Karpas-422 (cell line): Measurements from ENCODE around the gene HIGD1B. TPM values are rescaled to one million over a fixed set of nuclear protein-coding genes. Genes with fewer than 3 reads are reported as not detected.

ENCODE experiments used
- DNase-seq: peaks from one replicate; pipeline ENCODE4 v3.0.0-alpha.2; 2015
- H2AFZ ChIP-seq: fragments of 200-600 bp; sonication (generic); 2 replicates; pipeline ENCODE4 v1.6.1; 2014; ENCODE audit warnings: antibody characterized with exemption, low read length, mixed read lengths
- H3K27ac ChIP-seq: fragments of 200-600 bp; sonication (generic); 2 replicates; pipeline ENCODE4 v1.5.1; 2014; ENCODE audit warnings: mild to moderate bottlenecking, low read length, moderate library complexity
- H3K27me3 ChIP-seq: fragments of 200-600 bp; sonication (generic); 2 replicates; pipeline ENCODE4 v1.6.1; 2014; ENCODE audit warnings: low read length, mixed read lengths
- H3K36me3 ChIP-seq: fragments of 200-600 bp; sonication (generic); 2 replicates; pipeline ENCODE4 v1.6.1; 2014; ENCODE audit warnings: low read length, mixed read lengths; ENCODE audit not compliant: insufficient read depth
- H3K4me1 ChIP-seq: fragments of 200-600 bp; sonication (generic); 2 replicates; pipeline ENCODE4 v1.6.1; 2014; ENCODE audit warnings: mild to moderate bottlenecking, low read length, mixed read lengths
- H3K4me2 ChIP-seq: fragments of 200-600 bp; sonication (generic); 2 replicates; pipeline ENCODE4 v1.6.1; 2014; ENCODE audit warnings: low read length, low read depth, mild to moderate bottlenecking; ENCODE audit not compliant: poor library complexity, severe bottlenecking
- H3K4me3 ChIP-seq: fragments of 200-600 bp; sonication (generic); 2 replicates; pipeline ENCODE4 v1.5.1; 2014; ENCODE audit warnings: mild to moderate bottlenecking, antibody characterized with exemption, low read length, mixed read lengths
- H3K79me2 ChIP-seq: fragments of 200-600 bp; sonication (generic); 2 replicates; pipeline ENCODE4 v1.6.1; 2014; ENCODE audit warnings: mild to moderate bottlenecking, low read length, mixed read lengths
- H3K9ac ChIP-seq: fragments of 200-600 bp; sonication (generic); 2 replicates; pipeline ENCODE4 v1.6.0; 2014; ENCODE audit warnings: low read length
- H3K9me2 ChIP-seq: fragments of 200-600 bp; sonication (generic), shearing (Covaris generic); replicated peaks from 2 replicates; pipeline ENCODE4 v1.6.0; 2014; ENCODE audit warnings: mild to moderate bottlenecking, low read length, moderate library complexity; ENCODE audit not compliant: insufficient read depth
- H3K9me3 ChIP-seq: fragments of 300-700, 200-600 bp; sonication (generic); 2 replicates; pipeline ENCODE4 v1.6.1; 2014; ENCODE audit warnings: low read length, mixed read lengths
- H4K20me1 ChIP-seq: fragments of 200-600 bp; sonication (generic); 2 replicates; pipeline ENCODE4 v1.6.1; 2014; ENCODE audit warnings: mild to moderate bottlenecking, antibody characterized with exemption, low read length, low read depth; ENCODE audit not compliant: insufficient read depth
- total RNA-seq: library from RNA; depleted of rRNA; stranded (reverse); fragments of >200 nt; shearing (Covaris generic); gene quantifications from 2 replicates; pipeline ENCODE4 v1.2.3, GENCODE V29; 2014; ENCODE audit warnings: low replicate concordance

HIGD1B gene
- total RNA-seq, 1 experiment from 2014 or later: not detected

DNA sequence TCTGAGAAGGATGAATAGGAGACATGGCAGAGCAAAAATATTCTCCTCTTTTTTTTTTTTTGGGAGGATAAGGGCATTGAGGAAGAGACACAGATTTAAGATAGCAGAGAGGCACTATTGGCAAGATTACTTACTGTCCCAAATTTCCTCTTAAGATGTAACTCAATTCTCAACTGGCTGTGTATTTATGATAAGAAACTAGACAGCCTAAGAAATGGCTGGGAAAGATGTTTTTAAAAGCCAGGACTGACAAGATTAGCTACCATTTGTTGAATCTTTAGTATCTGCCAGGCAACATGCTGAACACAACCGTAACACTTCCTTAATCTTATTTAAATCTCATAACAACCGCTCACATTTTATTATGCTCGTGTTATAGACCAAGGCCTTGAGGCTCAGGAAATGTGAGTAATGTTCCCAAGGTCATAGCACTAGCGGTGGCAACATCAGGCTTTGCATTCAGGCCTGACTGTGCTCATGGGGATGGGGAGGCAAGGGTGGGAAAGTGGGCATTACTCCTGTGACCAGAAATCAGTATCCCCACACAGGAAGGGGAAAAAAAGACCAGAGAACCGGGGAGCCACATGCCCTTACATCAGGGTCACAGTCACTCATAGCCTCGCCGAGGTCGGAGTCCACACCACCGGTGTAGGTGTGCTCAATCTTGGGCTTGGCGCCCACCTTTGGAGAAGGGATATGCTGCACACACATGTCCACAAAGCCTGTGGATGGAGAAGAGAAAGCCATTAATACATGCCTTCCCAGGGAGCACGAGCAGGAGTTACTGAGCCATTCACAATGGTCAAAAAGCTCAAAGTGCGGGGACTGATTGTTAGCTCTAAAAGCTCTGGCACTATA, 15.6 kb downstream of the HIGD1B start:
- Histone ChIP-seq H3K27me3 (no peaks in the 10 kb centered on the region), H2AFZ (no peak overlapping the region), H3K4me2 (no peak overlapping the region), H3K79me2 (no peaks in the 10 kb centered on the region), H3K9me3 (no peaks in the 10 kb centered on the region), H3K27ac (no peak overlapping the region), H3K4me1 (no peaks in the 10 kb centered on the region), H3K9ac (no peak overlapping the region), H3K9me2 (no peaks in the 10 kb centered on the region), H4K20me1 (0 out of 2 replicates have a peak, but pooled peaks cover 5% of the 10 kb centered on the region), H3K36me3 (peaks cover 41% of the 10 kb centered on the region), H3K4me3 (no peak overlapping the region)
- DNase-seq: no peak

GRCh38 chr17:44864831-44865230, 17.1 kb downstream of the HIGD1B start:
- H3K4me3 ChIP-seq: no peak overlapping the region
- DNase-seq: no peak
- H4K20me1 ChIP-seq: 0 out of 2 replicates have a peak, but pooled peaks cover 5% of the 10 kb centered on the region
- H3K27me3 ChIP-seq: no peaks in the 10 kb centered on the region
- no peak overlapping the region for H3K9ac ChIP-seq
- no peaks in the 10 kb centered on the region for H3K9me3 ChIP-seq
- no peaks in the 10 kb centered on the region for H3K79me2 ChIP-seq
- H2AFZ ChIP-seq: no peak overlapping the region
- H3K36me3 ChIP-seq: peaks cover 33% of the 10 kb centered on the region
- H3K4me1 ChIP-seq: no peaks in the 10 kb centered on the region
- no peak overlapping the region for H3K4me2 ChIP-seq
- H3K27ac ChIP-seq: no peak overlapping the region
- H3K9me2 ChIP-seq: no peaks in the 10 kb centered on the region

DNA sequence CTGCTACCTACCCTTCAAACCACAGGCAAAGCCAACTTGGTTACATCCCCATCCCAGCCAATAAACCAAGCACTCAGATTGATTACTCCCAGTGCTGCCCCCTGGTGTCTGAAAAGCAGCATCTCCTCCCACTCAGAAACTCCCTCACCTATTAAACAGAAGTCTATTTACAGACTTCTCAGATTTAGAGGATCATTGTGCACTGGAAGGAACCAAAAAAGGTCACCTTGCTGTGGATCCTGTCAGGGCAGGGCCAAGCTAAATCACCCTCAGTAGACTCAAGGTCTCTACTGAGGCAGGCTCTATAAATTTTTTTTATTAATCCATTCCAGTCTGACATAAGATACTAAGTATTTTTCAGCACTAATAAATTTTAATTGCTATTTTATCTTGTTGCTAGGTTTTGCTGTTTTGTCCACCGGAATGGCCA, 17.6 kb downstream of the HIGD1B start:
- no peaks in the 10 kb centered on the region for H3K9me3 ChIP-seq
- H3K36me3 ChIP-seq: peaks cover 32% of the 10 kb centered on the region
- no peak overlapping the region for H3K27ac ChIP-seq
- H3K9me2 ChIP-seq: no peaks in the 10 kb centered on the region
- H3K9ac ChIP-seq: no peak overlapping the region
- H3K27me3 ChIP-seq: no peaks in the 10 kb centered on the region
- H4K20me1 ChIP-seq: 0 out of 2 replicates have a peak, but pooled peaks cover 5% of the 10 kb centered on the region
- no peaks in the 10 kb centered on the region for H3K79me2 ChIP-seq
- peak; percentile 86 for DNase-seq
- no peaks in the 10 kb centered on the region for H3K4me1 ChIP-seq
- H3K4me2 ChIP-seq: no peak overlapping the region
- no peak overlapping the region for H3K4me3 ChIP-seq
- H2AFZ ChIP-seq: no peak overlapping the region

GRCh38 chr17:44865931-44866330, 18.2 kb downstream of the HIGD1B start:
- no peak overlapping the region for H3K4me2 ChIP-seq
- H3K79me2 ChIP-seq: no peaks in the 10 kb centered on the region
- no peaks in the 10 kb centered on the region for H3K9me3 ChIP-seq
- H3K9me2 ChIP-seq: no peaks in the 10 kb centered on the region
- no peak overlapping the region for H3K4me3 ChIP-seq
- no peak overlapping the region for H3K27ac ChIP-seq
- H3K27me3 ChIP-seq: no peaks in the 10 kb centered on the region
- peaks cover 29% of the 10 kb centered on the region for H3K36me3 ChIP-seq
- no peak for DNase-seq
- H4K20me1 ChIP-seq: 0 out of 2 replicates have a peak, but pooled peaks cover 5% of the 10 kb centered on the region
- H3K4me1 ChIP-seq: no peaks in the 10 kb centered on the region
- H2AFZ ChIP-seq: no peak overlapping the region
- no peak overlapping the region for H3K9ac ChIP-seq

DNA sequence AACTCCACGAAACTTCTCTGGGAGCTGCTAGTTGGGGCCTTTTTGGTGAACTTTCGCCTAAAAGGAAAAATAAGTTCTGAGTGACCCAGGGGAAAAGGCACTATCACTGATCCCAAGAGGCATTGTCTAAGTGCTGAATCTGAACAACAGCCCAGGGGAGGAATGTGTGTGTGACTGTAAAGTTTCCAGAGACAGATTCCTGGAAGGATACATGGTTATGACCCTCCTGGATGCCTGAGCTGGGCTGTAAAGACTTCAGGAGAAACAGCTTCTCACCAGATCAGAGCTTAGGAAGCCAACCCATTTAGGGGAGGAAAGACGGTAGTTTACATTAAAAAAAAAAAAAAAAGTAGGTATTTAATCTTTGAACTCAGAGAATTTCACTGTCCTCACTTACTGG, 20.2 kb downstream of the HIGD1B start:
- no peaks in the 10 kb centered on the region for H3K4me1 ChIP-seq
- no peaks in the 10 kb centered on the region for H3K9me3 ChIP-seq
- no peaks in the 10 kb centered on the region for H3K79me2 ChIP-seq
- H4K20me1 ChIP-seq: 0 out of 2 replicates have a peak, but pooled peaks cover 5% of the 10 kb centered on the region
- DNase-seq: no peak
- H2AFZ ChIP-seq: no peak overlapping the region
- no peak overlapping the region for H3K9ac ChIP-seq
- no peak overlapping the region for H3K4me3 ChIP-seq
- peaks cover 35% of the 10 kb centered on the region for H3K36me3 ChIP-seq
- H3K27me3 ChIP-seq: no peaks in the 10 kb centered on the region
- H3K9me2 ChIP-seq: no peaks in the 10 kb centered on the region
- no peak overlapping the region for H3K27ac ChIP-seq
- no peak overlapping the region for H3K4me2 ChIP-seq

- H2AFZ ChIP-seq: no peak overlapping the region
- H4K20me1 ChIP-seq: no peaks in the 10 kb centered on the region
- no peak overlapping the region for H3K9ac ChIP-seq
- H3K27ac ChIP-seq: no peak overlapping the region
- H3K36me3 ChIP-seq: peaks cover 35% of the 10 kb centered on the region; the same call in 1 of the 2 replicates
- H3K79me2 ChIP-seq: no peaks in the 10 kb centered on the region
- no peaks in the 10 kb centered on the region for H3K9me3 ChIP-seq
- no peak overlapping the region for H3K4me2 ChIP-seq
- no peaks in the 10 kb centered on the region for H3K4me1 ChIP-seq
- no peaks in the 10 kb centered on the region for H3K27me3 ChIP-seq
- no peaks in the 10 kb centered on the region for H3K9me2 ChIP-seq
- H3K4me3 ChIP-seq: no peak overlapping the region
- no peak for DNase-seq
Observed at GRCh38 chr17:44871556-44871955, 23.9 kb downstream of the HIGD1B start.

- H3K4me3 ChIP-seq: no peak overlapping the region
- H3K9me3 ChIP-seq: no peaks in the 10 kb centered on the region
- H3K27me3 ChIP-seq: no peaks in the 10 kb centered on the region
- H3K4me2 ChIP-seq: no peak overlapping the region
- no peak overlapping the region for H3K27ac ChIP-seq
- H3K9ac ChIP-seq: no peak overlapping the region
- no peaks in the 10 kb centered on the region for H3K4me1 ChIP-seq
- no peaks in the 10 kb centered on the region for H3K79me2 ChIP-seq
- no peak for DNase-seq
- no peaks in the 10 kb centered on the region for H4K20me1 ChIP-seq
- no peaks in the 10 kb centered on the region for H3K9me2 ChIP-seq
- no peak overlapping the region for H2AFZ ChIP-seq
- peaks cover 37% of the 10 kb centered on the region; the same call in 1 of the 2 replicates for H3K36me3 ChIP-seq
Observed at GRCh38 chr17:44872131-44872768, 24.6 kb downstream of the HIGD1B start.

- Histone ChIP-seq H3K4me3 (no peak overlapping the region), H3K36me3 (peaks cover 45% of the 10 kb centered on the region; the same call in 1 of the 2 replicates), H3K27ac (no peak overlapping the region), H3K4me2 (no peak overlapping the region), H3K9me2 (no peaks in the 10 kb centered on the region), H3K4me1 (no peaks in the 10 kb centered on the region), H2AFZ (no peak overlapping the region), H3K9ac (no peak overlapping the region), H3K9me3 (no peaks in the 10 kb centered on the region), H3K27me3 (no peaks in the 10 kb centered on the region), H4K20me1 (no peaks in the 10 kb centered on the region), H3K79me2 (0 out of 2 replicates have a peak, but pooled peaks cover 5% of the 10 kb centered on the region)
- DNase-seq: no peak
Observed at GRCh38 chr17:44875761-44876160, 28.1 kb downstream of the HIGD1B start.
